ENCODE measurements around the gene KIAA1143. TPM values are rescaled to one million over a fixed set of nuclear protein-coding genes. Genes with fewer than 3 reads are reported as not detected.

Gene KIAA1143
- polyA plus RNA-seq, 3 donors: 49.5 to 63.8 (median 52.0) TPM

DNA sequence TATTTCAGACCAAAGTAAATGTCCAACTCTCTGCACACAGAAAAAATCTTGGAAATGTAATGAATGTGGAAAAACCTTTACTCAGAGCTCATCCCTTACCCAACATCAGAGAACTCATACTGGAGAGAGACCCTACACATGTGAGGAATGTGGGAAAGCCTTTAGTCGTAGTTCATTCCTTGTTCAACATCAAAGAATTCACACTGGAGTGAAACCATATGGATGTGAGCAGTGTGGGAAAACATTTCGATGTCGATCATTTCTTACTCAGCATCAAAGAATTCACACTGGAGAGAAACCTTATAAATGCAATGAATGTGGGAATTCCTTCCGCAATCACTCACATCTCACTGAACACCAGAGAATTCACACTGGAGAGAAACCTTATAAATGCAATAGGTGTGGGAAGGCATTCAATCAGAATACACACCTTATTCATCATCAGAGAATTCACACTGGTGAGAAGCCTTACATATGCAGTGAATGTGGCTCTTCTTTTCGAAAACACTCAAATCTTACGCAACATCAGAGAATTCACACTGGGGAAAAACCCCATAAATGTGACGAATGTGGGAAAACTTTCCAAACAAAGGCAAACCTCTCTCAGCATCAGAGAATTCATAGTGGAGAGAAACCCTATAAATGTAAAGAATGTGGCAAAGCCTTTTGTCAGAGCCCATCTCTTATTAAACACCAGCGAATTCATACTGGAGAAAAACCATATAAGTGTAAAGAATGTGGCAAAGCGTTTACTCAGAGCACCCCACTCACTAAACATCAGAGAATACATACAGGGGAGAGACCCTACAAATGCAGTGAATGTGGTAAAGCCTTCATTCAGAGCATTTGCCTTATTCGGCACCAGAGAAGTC, 40.0 kb downstream of the KIAA1143 start:
- DNase-seq (ENCODE audit: extremely low read depth in 1 of 11, low read depth in 9 of 11, low spot score in 4 of 11): no peak

DNA sequence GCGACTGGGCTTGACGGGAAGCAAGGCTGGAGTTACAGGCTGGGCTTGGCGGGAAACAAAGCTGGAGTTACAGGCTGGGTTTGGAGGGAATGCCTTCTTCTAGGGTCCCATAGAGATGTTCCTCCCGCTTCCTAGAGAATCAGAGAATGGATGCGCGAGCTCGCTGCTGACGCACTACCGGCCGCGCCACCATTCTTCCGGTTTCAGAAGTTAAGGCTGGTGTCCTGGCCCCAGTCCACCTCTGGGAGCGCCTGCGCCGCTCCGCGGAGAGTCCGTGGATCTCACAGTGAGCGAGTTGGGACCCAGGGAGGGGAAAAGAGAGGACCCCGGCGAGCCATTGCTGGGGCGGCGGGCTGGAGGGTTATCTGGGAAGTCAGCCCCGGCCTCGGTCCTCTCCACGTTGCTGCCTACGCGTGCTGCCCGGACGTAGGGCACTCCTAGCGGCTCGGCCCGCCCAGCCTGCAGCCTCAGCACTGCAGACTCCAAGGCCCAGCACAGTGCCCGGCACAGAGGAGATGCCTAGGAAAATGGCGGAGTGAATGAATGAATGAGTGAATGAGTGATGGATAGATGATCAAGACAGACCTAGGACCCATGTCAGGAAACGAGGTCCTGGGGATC, 48.9 kb downstream of the KIAA1143 start, which contains the start of gene ZNF502:
Gene ZNF502 (plus strand): TSS at position 206 of the 621 bp plus-strand sequence. CDS start 7,602 bp downstream, outside the sequence.
- peak; percentile 78 to 90 (median 86) for DNase-seq (ENCODE audit: extremely low read depth in 1 of 11, low read depth in 9 of 11, low spot score in 4 of 11)

Other genes starting within 250 kb of the KIAA1143 start
- 10 to 100 TPM; 15.8 to 18.0 (median 17.1) TPM for gene ZKSCAN7, start 206.4 kb downstream of the KIAA1143 start, polyA plus RNA-seq (ENCODE audit: insufficient read length in 3 of 3)
- 10 to 100 TPM; 11.6 to 18.2 (median 13.1) TPM for gene ZNF660, start 176.7 kb downstream of the KIAA1143 start, polyA plus RNA-seq (ENCODE audit: insufficient read length in 3 of 3)
- 10 to 100 TPM; 33.0 to 35.0 (median 33.9) TPM for gene ZNF197, start 136.6 kb downstream of the KIAA1143 start, polyA plus RNA-seq (ENCODE audit: insufficient read length in 3 of 3)
- gene ZNF35, start 112.9 kb downstream of the KIAA1143 start, polyA plus RNA-seq (ENCODE audit: insufficient read length in 3 of 3): 10 to 100 TPM; 10.5 to 11.7 (median 11.6) TPM
- 10 to 100 TPM; 12.7 to 14.7 (median 12.7) TPM for gene ZNF502, start 49.0 kb downstream of the KIAA1143 start, polyA plus RNA-seq (ENCODE audit: insufficient read length in 3 of 3)
- 10 to 100 TPM; 12.0 to 12.4 (median 12.1) TPM for gene ZNF501, start 32.0 kb downstream of the KIAA1143 start, polyA plus RNA-seq (ENCODE audit: insufficient read length in 3 of 3)
- 10 to 100 TPM; 21.2 to 31.2 (median 30.6) TPM for gene KIF15, start 175 bp upstream of the KIAA1143 start, polyA plus RNA-seq (ENCODE audit: insufficient read length in 3 of 3)
- gene TMEM42, start 100.3 kb upstream of the KIAA1143 start, polyA plus RNA-seq (ENCODE audit: insufficient read length in 3 of 3): 10 to 100 TPM; 27.8 to 32.1 (median 28.2) TPM
- under 1 TPM; 0.03 to 0.18 (median 0.12) TPM for gene TGM4, start 113.0 kb upstream of the KIAA1143 start, polyA plus RNA-seq (ENCODE audit: insufficient read length in 3 of 3)
- 10 to 100 TPM; 80.3 to 95.3 (median 84.9) TPM for gene ZDHHC3, start 214.6 kb upstream of the KIAA1143 start, polyA plus RNA-seq (ENCODE audit: insufficient read length in 3 of 3)
- gene EXOSC7, start 214.6 kb upstream of the KIAA1143 start, polyA plus RNA-seq (ENCODE audit: insufficient read length in 3 of 3): 10 to 100 TPM; 47.3 to 54.9 (median 48.8) TPM

All from renal cortex interstitium (tissue), 11 donors.